ENCODE results near the gene NFIA. TPM values are rescaled to one million over a fixed set of nuclear protein-coding genes. Genes with fewer than 3 reads are reported as not detected.

The NFIA gene
- polyA plus RNA-seq, 1 donor (not counting 4 experiments of a cell fraction or from before 2014, with no cell fraction given), result 14.7 TPM

GRCh38 chr1:61064673-61065072, 17.7 kb upstream of the NFIA start:
- Histone ChIP-seq H3K36me3 (ENCODE audit: control insufficient read depth in 2 of 2, extremely low read depth in 1 of 2, insufficient read depth in 2 of 2, low read length in 2 of 2) (no peaks in the 10 kb centered on the region), H3K4me1 (ENCODE audit: control insufficient read depth, extremely low read depth, insufficient read depth, low read length) (no peaks in the 10 kb centered on the region), H4K20me1 (ENCODE audit: control insufficient read depth, extremely low read depth, insufficient read depth, low read length) (no peaks in the 10 kb centered on the region), H3K4me2 (ENCODE audit: control insufficient read depth, extremely low read depth, insufficient read depth, low read depth, low read length) (no peak overlapping the region), H3K9me3 (ENCODE audit: control insufficient read depth, low read depth, low read length) (no peaks in the 10 kb centered on the region), H2AFZ (ENCODE audit: control insufficient read depth, low read length) (no peak overlapping the region), H3K9ac (ENCODE audit: control insufficient read depth, extremely low read depth, insufficient read depth, low read length) (no peak overlapping the region), H3K27me3 (ENCODE audit: control insufficient read depth, extremely low read depth, insufficient read depth, low read length) (no peaks in the 10 kb centered on the region), H3K9me1 (ENCODE audit: control insufficient read depth, extremely low read depth, insufficient read depth, low read length) (no peaks in the 10 kb centered on the region), H3K4me3 (ENCODE audit: control insufficient read depth in 2 of 3, extremely low read depth in 1 of 3, insufficient read depth in 2 of 3, low read depth in 1 of 3, low read length in 3 of 3) (no peak overlapping the region), H3K79me2 (ENCODE audit: control insufficient read depth, insufficient read depth, low read length) (no peaks in the 10 kb centered on the region), H3K27ac (ENCODE audit: control insufficient read depth, insufficient read depth, low read length) (no peak overlapping the region)
- FAIRE-seq (no peak), DNase-seq (ENCODE audit: low read depth, low spot score) (no peak)
- TF ChIP-seq EZH2 (IDR thresholded peaks at IDR 0.05; ENCODE audit: low read length) (no peak), CTCF (optimal IDR thresholded peaks at IDR 0.05 in 1 of 3, IDR thresholded peaks at IDR 0.05 in 1 of 3, conservative IDR thresholded peaks at IDR 0.05 in 1 of 3; ENCODE audit: extremely low read depth in 1 of 3, insufficient read depth in 2 of 3, low read length in 3 of 3) (no peak)
- dilution Hi-C loops (cut with MboI; ENCODE audit: extremely low pct_ligation_motif_present, low sequenced_read_pairs), result no loop called here

- H3K9ac ChIP-seq (ENCODE audit: control insufficient read depth, extremely low read depth, insufficient read depth, low read length), result no peak overlapping the region
- no peaks in the 10 kb centered on the region for H3K36me3 ChIP-seq (ENCODE audit: control insufficient read depth in 2 of 2, extremely low read depth in 1 of 2, insufficient read depth in 2 of 2, low read length in 2 of 2)
- no peaks in the 10 kb centered on the region for H3K9me3 ChIP-seq (ENCODE audit: control insufficient read depth, low read depth, low read length)
- no peaks in the 10 kb centered on the region for H3K27me3 ChIP-seq (ENCODE audit: control insufficient read depth, extremely low read depth, insufficient read depth, low read length)
- dilution Hi-C loops (cut with MboI; ENCODE audit: extremely low pct_ligation_motif_present, low sequenced_read_pairs), result no loop called here
- DNase-seq (ENCODE audit: low read depth, low spot score) (no peak), FAIRE-seq (no peak)
- no peak overlapping the region for H2AFZ ChIP-seq (ENCODE audit: control insufficient read depth, low read length)
- H3K4me3 ChIP-seq (ENCODE audit: control insufficient read depth in 2 of 3, extremely low read depth in 1 of 3, insufficient read depth in 2 of 3, low read depth in 1 of 3, low read length in 3 of 3), result no peak overlapping the region
- H3K27ac ChIP-seq (ENCODE audit: control insufficient read depth, insufficient read depth, low read length), result no peak overlapping the region
- no peaks in the 10 kb centered on the region for H4K20me1 ChIP-seq (ENCODE audit: control insufficient read depth, extremely low read depth, insufficient read depth, low read length)
- TF ChIP-seq CTCF (optimal IDR thresholded peaks at IDR 0.05 in 1 of 3, IDR thresholded peaks at IDR 0.05 in 1 of 3, conservative IDR thresholded peaks at IDR 0.05 in 1 of 3; ENCODE audit: extremely low read depth in 1 of 3, insufficient read depth in 2 of 3, low read length in 3 of 3) (no peak), EZH2 (IDR thresholded peaks at IDR 0.05; ENCODE audit: low read length) (no peak)
- no peaks in the 10 kb centered on the region for H3K79me2 ChIP-seq (ENCODE audit: control insufficient read depth, insufficient read depth, low read length)
- H3K9me1 ChIP-seq (ENCODE audit: control insufficient read depth, extremely low read depth, insufficient read depth, low read length), result no peaks in the 10 kb centered on the region
- no peaks in the 10 kb centered on the region for H3K4me1 ChIP-seq (ENCODE audit: control insufficient read depth, extremely low read depth, insufficient read depth, low read length)
- no peak overlapping the region for H3K4me2 ChIP-seq (ENCODE audit: control insufficient read depth, extremely low read depth, insufficient read depth, low read depth, low read length)
Measured at GRCh38 chr1:61067446-61068019, 14.8 kb upstream of the NFIA start.
